Measurements from ENCODE around the gene DDIT3.

Gene DDIT3

GRCh38 chr12:57558864-57559263 is 38.5 kb upstream of the DDIT3 start:
- H2AFZ ChIP-seq (ENCODE audit: low read length), result no peak overlapping the region
- TF ChIP-seq CTCF (IDR thresholded peaks at IDR 0.05; ENCODE audit: low read length), result no peak
- no peak for TF ChIP-seq EZH2 (IDR thresholded peaks at IDR 0.05; ENCODE audit: borderline replicate concordance, low read length)
- H3K79me2 ChIP-seq (ENCODE audit: insufficient read depth, low read length), result no peaks in the 10 kb centered on the region

GRCh38 chr12:57554897-57555296 is 34.6 kb upstream of the DDIT3 start:
- no peaks in the 10 kb centered on the region for H3K79me2 ChIP-seq (ENCODE audit: insufficient read depth, low read length)

More at GRCh38 chr12:57558864-57559263, 38.5 kb upstream of the DDIT3 start:
- Histone ChIP-seq H3F3A (ENCODE audit: insufficient read depth, low read length) (no peaks in the 10 kb centered on the region), H3K4me1 (ENCODE audit: insufficient read depth, low read length, severe bottlenecking) (no peaks in the 10 kb centered on the region), H4K20me1 (ENCODE audit: insufficient read depth, low read length) (no peaks in the 10 kb centered on the region), H3K27me3 (ENCODE audit: insufficient read depth, low read length) (0 out of 2 replicates have a peak, but pooled peaks cover 5% of the 10 kb centered on the region), H3K9ac (ENCODE audit: low read length) (no peak overlapping the region), H3K4me3 (ENCODE audit: low read depth, low read length, poor library complexity, severe bottlenecking) (no peak overlapping the region), H3K36me3 (ENCODE audit: insufficient read depth, low read length) (no peaks in the 10 kb centered on the region), H3K4me2 (ENCODE audit: low read length) (no peak overlapping the region), H3K27ac (ENCODE audit: low read depth, low read length, poor library complexity, severe bottlenecking) (no peak overlapping the region), H3K9me3 (ENCODE audit: low read length) (no peaks in the 10 kb centered on the region), H3K9me2 (ENCODE audit: low read depth, low read length) (no peaks in the 10 kb centered on the region)

GRCh38 chr12:57554453-57554852 is 34.1 kb upstream of the DDIT3 start:
- H4K20me1 ChIP-seq (ENCODE audit: insufficient read depth, low read length), result no peaks in the 10 kb centered on the region
- TF ChIP-seq EZH2 (IDR thresholded peaks at IDR 0.05; ENCODE audit: borderline replicate concordance, low read length) (no peak), CTCF (IDR thresholded peaks at IDR 0.05; ENCODE audit: low read length) (no peak)
- H3K9me2 ChIP-seq (ENCODE audit: low read depth, low read length), result no peaks in the 10 kb centered on the region
- no peak overlapping the region for H3K27ac ChIP-seq (ENCODE audit: low read depth, low read length, poor library complexity, severe bottlenecking)
- no peak overlapping the region for H3K9ac ChIP-seq (ENCODE audit: low read length)
- no peak overlapping the region for H3K4me3 ChIP-seq (ENCODE audit: low read depth, low read length, poor library complexity, severe bottlenecking)
- no peaks in the 10 kb centered on the region for H3K36me3 ChIP-seq (ENCODE audit: insufficient read depth, low read length)
- no peaks in the 10 kb centered on the region for H3K79me2 ChIP-seq (ENCODE audit: insufficient read depth, low read length)
- H3K9me3 ChIP-seq (ENCODE audit: low read length), result no peaks in the 10 kb centered on the region
- no peaks in the 10 kb centered on the region for H3K27me3 ChIP-seq (ENCODE audit: insufficient read depth, low read length)
- H3K4me1 ChIP-seq (ENCODE audit: insufficient read depth, low read length, severe bottlenecking), result peaks cover 9% of the 10 kb centered on the region
- no peak overlapping the region for H3K4me2 ChIP-seq (ENCODE audit: low read length)
- H2AFZ ChIP-seq (ENCODE audit: low read length), result no peak overlapping the region
- no peaks in the 10 kb centered on the region for H3F3A ChIP-seq (ENCODE audit: insufficient read depth, low read length)

More at GRCh38 chr12:57554897-57555296, 34.6 kb upstream of the DDIT3 start:
- no peak for TF ChIP-seq EZH2 (IDR thresholded peaks at IDR 0.05; ENCODE audit: borderline replicate concordance, low read length)
- no peak for TF ChIP-seq CTCF (IDR thresholded peaks at IDR 0.05; ENCODE audit: low read length)
- Histone ChIP-seq H3K9me2 (ENCODE audit: low read depth, low read length) (no peaks in the 10 kb centered on the region), H3K27me3 (ENCODE audit: insufficient read depth, low read length) (no peaks in the 10 kb centered on the region), H3K27ac (ENCODE audit: low read depth, low read length, poor library complexity, severe bottlenecking) (no peak overlapping the region), H3K9me3 (ENCODE audit: low read length) (no peaks in the 10 kb centered on the region), H3K4me3 (ENCODE audit: low read depth, low read length, poor library complexity, severe bottlenecking) (no peak overlapping the region), H4K20me1 (ENCODE audit: insufficient read depth, low read length) (no peaks in the 10 kb centered on the region), H2AFZ (ENCODE audit: low read length) (no peak overlapping the region), H3K9ac (ENCODE audit: low read length) (no peak overlapping the region), H3K36me3 (ENCODE audit: insufficient read depth, low read length) (no peaks in the 10 kb centered on the region), H3K4me2 (ENCODE audit: low read length) (no peak overlapping the region), H3K4me1 (ENCODE audit: insufficient read depth, low read length, severe bottlenecking) (peaks cover 5% of the 10 kb centered on the region), H3F3A (ENCODE audit: insufficient read depth, low read length) (no peaks in the 10 kb centered on the region)
